Measurements from ENCODE around the gene GKN2. TPM values are rescaled to one million over a fixed set of nuclear protein-coding genes. Genes with fewer than 3 reads are reported as not detected.
A peak's percentile ranks its signal among the peaks of the same experiment; 100 is the strongest.

The GKN2 gene
- polyA plus RNA-seq, 2 of the 4 experiments (the other 2 are of a cell fraction), result 0.93 to 3.7 TPM

- H3K9me3 ChIP-seq, result peaks cover 11% of the 10 kb centered on the region
- peaks cover 25% of the 10 kb centered on the region for H3K4me1 ChIP-seq
- TF ChIP-seq FOSL2 (IDR thresholded peaks at IDR 0.05) (no peak), FOSL2 (CRISPR knock-in tag; IDR thresholded peaks at IDR 0.05) (peak; percentile 69), USF2 (IDR thresholded peaks at IDR 0.05) (peak; percentile 10; the same call in 1 of the 2 replicates), MAFK (IDR thresholded peaks at IDR 0.05; ENCODE audit: partially characterized antibody) (peak; percentile 98), NFE2L2 (conservative IDR thresholded peaks at IDR 0.05; ENCODE audit: low read length) (peak; percentile 89), ATOH8 (CRISPR knock-in tag; IDR thresholded peaks at IDR 0.05; ENCODE audit: low read depth) (peak; percentile 8; the same call in 1 of the 2 replicates), CHD4 (IDR thresholded peaks at IDR 0.05; ENCODE audit: borderline replicate concordance) (no peak), PHF8 (IDR thresholded peaks at IDR 0.05; ENCODE audit: borderline replicate concordance, low read depth) (no peak), HEYL (CRISPR knock-in tag; IDR thresholded peaks at IDR 0.05) (no peak), ZNF302 (CRISPR knock-in tag; IDR thresholded peaks at IDR 0.05) (0 out of 2 replicates have a peak, but pooled peaks have one; percentile 34), ZFP36 (IDR thresholded peaks at IDR 0.05; ENCODE audit: borderline replicate concordance, partially characterized antibody) (peak; percentile 86), HOXB5 (CRISPR knock-in tag; IDR thresholded peaks at IDR 0.05) (peak; percentile 40; the same call in 1 of the 2 replicates), E2F6 (IDR thresholded peaks at IDR 0.05; ENCODE audit: borderline replicate concordance, low read depth) (0 out of 2 replicates have a peak, but pooled peaks have one; percentile 47), RNF2 (IDR thresholded peaks at IDR 0.05; ENCODE audit: borderline replicate concordance, low read depth) (no peak), MAX (IDR thresholded peaks at IDR 0.05) (peak; percentile 56), EHMT2 (IDR thresholded peaks at IDR 0.05; ENCODE audit: low read depth) (no peak), SMC3 (IDR thresholded peaks at IDR 0.05) (no peak)
- no peak overlapping the region for H3K4me3 ChIP-seq
- no peak for FAIRE-seq
- CTCF ChIA-PET, result interaction anchor here (1.0 to 4.9 kb wide), 14 partner anchors 10 to 445 kb away, joined by 3 to 44 read pairs (median 6); no protein-coding TSS in a partner anchor
- POLR2A ChIA-PET, result no interaction called here
- peak overlapping the region; percentile 73 to 85 for H3K27ac ChIP-seq
- ATAC-seq, result peak; percentile 79 to 89
- H3K4me2 ChIP-seq, result peak overlapping the region; percentile 37
- peak; percentile 57 to 92 for DNase-seq (ENCODE audit: low read depth in 1 of 2, low spot score in 1 of 2)
- WGBS (ENCODE audit: missing lambda C conversion rate), result 39% methylated on average over 5 of the region's 5 CpGs
These were observed 44.2 kb downstream of the GKN2 start for GRCh38 chr2:68908392-68908970.

- CTCF ChIA-PET, result interaction anchor here (0.6 to 4.9 kb wide), 14 partner anchors 10 to 444 kb away, joined by 3 to 44 read pairs (median 6); partner anchors contain the start of gene ANTXR1
- FAIRE-seq (no peak), ATAC-seq (peak; percentile 27 to 46; a peak in 4 of 6 replicates), DNase-seq (ENCODE audit: low read depth in 1 of 2, low spot score in 1 of 2) (no peak)
- Histone ChIP-seq H3K4me1 (peaks cover 25% of the 10 kb centered on the region), H3K9me3 (peaks cover 11% of the 10 kb centered on the region), H3K27ac (peak overlapping the region; percentile 73 to 85), H3K4me3 (no peak overlapping the region), H3K4me2 (peak overlapping the region; percentile 37; the same call in 2 of the 3 replicates)
- 95% methylated on average over 4 of the region's 4 CpGs for WGBS (ENCODE audit: missing lambda C conversion rate)
- POLR2A ChIA-PET, result no interaction called here
- TF ChIP-seq FOSL2 (IDR thresholded peaks at IDR 0.05), result no peak
- TF ChIP-seq FOSL2 (CRISPR knock-in tag; IDR thresholded peaks at IDR 0.05), result no peak
- no peak for TF ChIP-seq ESRRA (IDR thresholded peaks at IDR 0.05; ENCODE audit: borderline replicate concordance, low read length)
- no peak for TF ChIP-seq NPAS2 (CRISPR knock-in tag; IDR thresholded peaks at IDR 0.05; ENCODE audit: borderline replicate concordance)
These were observed 44.8 kb downstream of the GKN2 start for GRCh38 chr2:68907920-68908253.
